ENCODE results near the gene QPCTL. TPM values are rescaled to one million over a fixed set of nuclear protein-coding genes. Genes with fewer than 3 reads are reported as not detected.

Gene QPCTL
- total and polyA plus RNA-seq, 9 of the 15 experiments (the other 6 are each of a cell fraction or from before 2014, with no cell fraction given), result 0.99 to 31.3 (median 12.7) TPM

DNA sequence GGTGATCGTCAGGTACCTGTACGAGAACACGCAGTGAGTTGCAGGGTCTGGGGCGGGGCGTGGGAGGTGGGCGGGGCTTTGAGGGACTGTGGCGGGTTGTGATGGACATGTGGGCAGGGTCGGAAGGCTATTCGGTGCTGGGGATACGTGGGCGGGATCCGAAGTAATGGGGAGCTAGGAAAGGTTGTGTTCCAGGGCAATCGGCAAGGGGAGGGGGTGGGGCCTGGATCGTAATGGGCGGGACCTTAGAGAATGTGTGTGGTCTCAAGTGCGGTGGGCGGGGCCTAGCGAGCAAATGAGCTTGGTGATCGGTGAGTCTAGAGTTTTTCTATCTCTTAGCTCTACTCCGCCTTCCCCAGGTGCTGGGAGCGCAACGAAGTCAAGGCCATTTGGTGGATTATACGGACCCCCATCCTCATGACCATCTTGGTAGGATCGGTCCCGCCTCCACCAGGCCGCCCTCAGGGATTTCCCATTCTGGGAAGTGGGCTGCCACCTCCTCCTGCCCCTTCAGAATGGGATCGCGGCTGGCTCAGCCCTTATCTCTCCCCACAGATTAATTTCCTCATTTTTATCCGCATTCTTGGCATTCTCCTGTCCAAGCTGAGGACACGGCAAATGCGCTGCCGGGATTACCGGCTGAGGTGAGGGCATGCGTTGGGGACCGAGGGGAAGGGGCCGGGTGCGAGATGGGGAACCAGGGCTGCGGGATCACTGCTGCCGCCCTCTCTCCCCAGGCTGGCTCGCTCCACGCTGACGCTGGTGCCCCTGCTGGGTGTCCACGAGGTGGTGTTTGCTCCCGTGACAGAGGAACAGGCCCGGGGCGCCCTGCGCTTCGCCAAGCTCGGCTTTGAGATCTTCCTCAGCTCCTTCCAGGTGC, 14.9 kb upstream of the QPCTL start:
- ATAC-seq, result peak; percentile 36
- H3K4me1 ChIP-seq (replicated peaks in 1 of 2; ENCODE audit: control insufficient read depth in 2 of 2, insufficient read depth in 2 of 2, low read length in 2 of 2), result peaks cover 3 to 24% of the 10 kb centered on the region in 2 experiments; a peak in 2 of 5 replicates
- no peak overlapping the region for H2AFZ ChIP-seq (ENCODE audit: low read depth, low read length)
- DNase-seq (ENCODE audit: extremely low read depth in 1 of 4, low spot score in 3 of 4), result peak; percentile 51 to 63 (median 56)
- no peaks in the 10 kb centered on the region for H3K9me3 ChIP-seq (replicated peaks; ENCODE audit: control insufficient read depth, insufficient read depth, low read depth, low read length)
- H3K4me2 ChIP-seq (ENCODE audit: insufficient read depth, low read length), result no peak overlapping the region
- no peak overlapping the region for H3K4me3 ChIP-seq
- BruUV-seq (replicated peaks), result no TSS peak
- no peak for FAIRE-seq
- H3K9me1 ChIP-seq (ENCODE audit: control insufficient read depth, insufficient read depth, low read length), result peaks cover 4% of the 10 kb centered on the region
- ChIA-PET POLR2A (interaction anchor here (0.8 to 4.1 kb wide), 3 partner anchors 11 to 210 kb away, joined by 4 to 12 read pairs (median 5); partner anchors contain the start of gene FOSB), CTCF (ENCODE audit: low intra/inter-chr PET ratio) (no interaction called here)
- intact Hi-C loops (cut with micrococcal nuclease) (no loop called here), in situ Hi-C loops (cut with MboI) (no loop called here)
- H3K27me3 ChIP-seq (ENCODE audit: control insufficient read depth in 2 of 2, insufficient read depth in 2 of 2, low read length in 2 of 2), result no peaks in the 10 kb centered on the region
- H3K9ac ChIP-seq (ENCODE audit: insufficient read depth in 1 of 2, low read depth in 2 of 2, low read length in 2 of 2), result no peak overlapping the region
- H3K36me3 ChIP-seq (ENCODE audit: control insufficient read depth, insufficient read depth, low read length), result peaks cover 50% of the 10 kb centered on the region
- no peak overlapping the region for H3K27ac ChIP-seq (ENCODE audit: extremely low read depth, low read depth, low read length)
- H4K20me1 ChIP-seq (replicated peaks; ENCODE audit: control insufficient read depth, insufficient read depth, low read length), result 0 out of 2 replicates have a peak, but pooled peaks cover 4% of the 10 kb centered on the region
- 94% methylated on average over 19 of the region's 49 CpGs for WGBS (ENCODE audit: insufficient coverage, low coverage, missing lambda C conversion rate)
- H3K79me2 ChIP-seq (ENCODE audit: control insufficient read depth, insufficient read depth, low read length), result no peaks in the 10 kb centered on the region
- TF ChIP-seq, protein P1, sequence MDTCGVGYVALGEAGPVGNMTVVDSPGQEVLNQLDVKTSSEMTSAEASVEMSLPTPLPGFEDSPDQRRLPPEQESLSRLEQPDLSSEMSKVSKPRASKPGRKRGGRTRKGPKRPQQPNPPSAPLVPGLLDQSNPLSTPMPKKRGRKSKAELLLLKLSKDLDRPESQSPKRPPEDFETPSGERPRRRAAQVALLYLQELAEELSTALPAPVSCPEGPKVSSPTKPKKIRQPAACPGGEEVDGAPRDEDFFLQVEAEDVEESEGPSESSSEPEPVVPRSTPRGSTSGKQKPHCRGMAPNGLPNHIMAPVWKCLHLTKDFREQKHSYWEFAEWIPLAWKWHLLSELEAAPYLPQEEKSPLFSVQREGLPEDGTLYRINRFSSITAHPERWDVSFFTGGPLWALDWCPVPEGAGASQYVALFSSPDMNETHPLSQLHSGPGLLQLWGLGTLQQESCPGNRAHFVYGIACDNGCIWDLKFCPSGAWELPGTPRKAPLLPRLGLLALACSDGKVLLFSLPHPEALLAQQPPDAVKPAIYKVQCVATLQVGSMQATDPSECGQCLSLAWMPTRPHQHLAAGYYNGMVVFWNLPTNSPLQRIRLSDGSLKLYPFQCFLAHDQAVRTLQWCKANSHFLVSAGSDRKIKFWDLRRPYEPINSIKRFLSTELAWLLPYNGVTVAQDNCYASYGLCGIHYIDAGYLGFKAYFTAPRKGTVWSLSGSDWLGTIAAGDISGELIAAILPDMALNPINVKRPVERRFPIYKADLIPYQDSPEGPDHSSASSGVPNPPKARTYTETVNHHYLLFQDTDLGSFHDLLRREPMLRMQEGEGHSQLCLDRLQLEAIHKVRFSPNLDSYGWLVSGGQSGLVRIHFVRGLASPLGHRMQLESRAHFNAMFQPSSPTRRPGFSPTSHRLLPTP (IDR thresholded peaks at IDR 0.05; ENCODE audit: borderline replicate concordance, extremely low read depth, insufficient read length), result no peak
- peak; percentile 70 for TF ChIP-seq SP1 (CRISPR knock-in tag; IDR thresholded peaks at IDR 0.05)
- peak in 1 of 2 experiments; percentile 55; a peak in 1 of 4 replicates for TF ChIP-seq TEAD1 (CRISPR knock-in tag; IDR thresholded peaks at IDR 0.05)
- TF ChIP-seq, protein P2, sequence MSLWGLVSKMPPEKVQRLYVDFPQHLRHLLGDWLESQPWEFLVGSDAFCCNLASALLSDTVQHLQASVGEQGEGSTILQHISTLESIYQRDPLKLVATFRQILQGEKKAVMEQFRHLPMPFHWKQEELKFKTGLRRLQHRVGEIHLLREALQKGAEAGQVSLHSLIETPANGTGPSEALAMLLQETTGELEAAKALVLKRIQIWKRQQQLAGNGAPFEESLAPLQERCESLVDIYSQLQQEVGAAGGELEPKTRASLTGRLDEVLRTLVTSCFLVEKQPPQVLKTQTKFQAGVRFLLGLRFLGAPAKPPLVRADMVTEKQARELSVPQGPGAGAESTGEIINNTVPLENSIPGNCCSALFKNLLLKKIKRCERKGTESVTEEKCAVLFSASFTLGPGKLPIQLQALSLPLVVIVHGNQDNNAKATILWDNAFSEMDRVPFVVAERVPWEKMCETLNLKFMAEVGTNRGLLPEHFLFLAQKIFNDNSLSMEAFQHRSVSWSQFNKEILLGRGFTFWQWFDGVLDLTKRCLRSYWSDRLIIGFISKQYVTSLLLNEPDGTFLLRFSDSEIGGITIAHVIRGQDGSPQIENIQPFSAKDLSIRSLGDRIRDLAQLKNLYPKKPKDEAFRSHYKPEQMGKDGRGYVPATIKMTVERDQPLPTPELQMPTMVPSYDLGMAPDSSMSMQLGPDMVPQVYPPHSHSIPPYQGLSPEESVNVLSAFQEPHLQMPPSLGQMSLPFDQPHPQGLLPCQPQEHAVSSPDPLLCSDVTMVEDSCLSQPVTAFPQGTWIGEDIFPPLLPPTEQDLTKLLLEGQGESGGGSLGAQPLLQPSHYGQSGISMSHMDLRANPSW (CRISPR knock-in tag; IDR thresholded peaks at IDR 0.05), result no peak
- TF ChIP-seq, protein P3, sequence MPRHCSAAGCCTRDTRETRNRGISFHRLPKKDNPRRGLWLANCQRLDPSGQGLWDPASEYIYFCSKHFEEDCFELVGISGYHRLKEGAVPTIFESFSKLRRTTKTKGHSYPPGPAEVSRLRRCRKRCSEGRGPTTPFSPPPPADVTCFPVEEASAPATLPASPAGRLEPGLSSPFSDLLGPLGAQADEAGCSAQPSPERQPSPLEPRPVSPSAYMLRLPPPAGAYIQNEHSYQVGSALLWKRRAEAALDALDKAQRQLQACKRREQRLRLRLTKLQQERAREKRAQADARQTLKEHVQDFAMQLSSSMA (CRISPR knock-in tag; IDR thresholded peaks at IDR 0.05), result no peak
- TF ChIP-seq NFYB (IDR thresholded peaks at IDR 0.05; ENCODE audit: extremely low read depth, insufficient read length), result no peak
- TF ChIP-seq EGR1 (conservative IDR thresholded peaks at IDR 0.05), result peak; percentile 62; the same call in 1 of the 2 replicates
- TF ChIP-seq RBM15 (IDR thresholded peaks at IDR 0.05; ENCODE audit: insufficient read depth, low read length), result no peak
- peak; percentile 50 for TF ChIP-seq POLR2G (IDR thresholded peaks at IDR 0.05; ENCODE audit: low read depth, low read length)
- TF ChIP-seq, protein P4, sequence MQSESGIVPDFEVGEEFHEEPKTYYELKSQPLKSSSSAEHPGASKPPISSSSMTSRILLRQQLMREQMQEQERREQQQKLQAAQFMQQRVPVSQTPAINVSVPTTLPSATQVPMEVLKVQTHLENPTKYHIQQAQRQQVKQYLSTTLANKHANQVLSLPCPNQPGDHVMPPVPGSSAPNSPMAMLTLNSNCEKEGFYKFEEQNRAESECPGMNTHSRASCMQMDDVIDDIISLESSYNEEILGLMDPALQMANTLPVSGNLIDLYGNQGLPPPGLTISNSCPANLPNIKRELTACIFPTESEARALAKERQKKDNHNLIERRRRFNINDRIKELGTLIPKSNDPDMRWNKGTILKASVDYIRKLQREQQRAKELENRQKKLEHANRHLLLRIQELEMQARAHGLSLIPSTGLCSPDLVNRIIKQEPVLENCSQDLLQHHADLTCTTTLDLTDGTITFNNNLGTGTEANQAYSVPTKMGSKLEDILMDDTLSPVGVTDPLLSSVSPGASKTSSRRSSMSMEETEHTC (IDR thresholded peaks at IDR 0.05), result no peak

Measured in K562 (cell line).